Retina (tissue), 1 donor: ENCODE measurements around the gene GPS1.
"Not testable (repeated sequence)": the region's sequence is repeated elsewhere in the genome, so short reads cannot be mapped to it uniquely, and the experiment has no call there.

Source experiments
- DNase-seq: peaks from one replicate; pipeline ENCODE4 v3.0.0-alpha.2; 2016

The GPS1 gene

DNA sequence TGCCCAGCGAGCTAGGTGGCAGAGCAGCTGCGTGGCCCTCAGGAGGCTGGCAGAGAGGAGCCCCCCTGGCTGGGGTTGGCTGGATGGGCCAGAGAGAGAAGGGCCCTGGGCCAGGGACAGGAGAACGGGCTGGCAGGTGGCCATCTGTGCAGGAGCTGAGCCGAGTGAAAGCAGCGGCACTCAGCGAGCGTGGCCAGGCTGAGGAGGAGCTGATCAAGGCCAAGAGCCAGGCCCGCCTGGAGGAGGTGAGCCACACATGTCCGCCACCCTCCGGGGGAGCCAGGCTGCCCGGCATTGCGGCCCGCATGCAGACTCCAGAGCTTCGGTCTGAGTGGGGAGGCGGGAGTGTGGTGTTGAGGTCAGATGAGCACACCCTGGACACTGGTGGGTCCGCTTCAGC is 22.3 kb upstream of the GPS1 start:
- no peak for DNase-seq

DNA sequence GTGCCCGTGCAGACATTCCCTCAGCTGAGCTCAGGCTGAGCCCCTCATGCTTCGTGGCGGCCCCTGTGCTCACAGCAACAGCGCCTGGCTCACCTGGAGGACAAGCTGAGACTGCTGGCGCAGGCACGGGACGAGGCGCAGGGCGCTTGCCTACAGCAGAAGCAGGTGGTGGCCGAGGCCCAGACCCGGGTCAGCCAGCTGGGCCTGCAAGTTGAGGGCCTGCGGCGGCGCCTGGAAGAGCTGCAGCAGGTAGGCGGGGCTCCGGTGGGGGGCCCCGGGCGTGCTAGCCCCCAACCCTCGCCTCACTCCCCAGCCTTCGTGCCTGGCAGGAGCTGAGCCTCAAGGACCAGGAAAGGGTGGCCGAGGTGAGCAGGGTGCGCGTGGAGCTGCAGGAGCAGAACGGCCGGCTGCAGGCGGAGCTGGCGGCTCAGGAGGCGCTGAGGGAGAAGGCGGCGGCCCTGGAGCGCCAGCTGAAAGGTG is 21.7 kb upstream of the GPS1 start:
- no peak for DNase-seq

DNA sequence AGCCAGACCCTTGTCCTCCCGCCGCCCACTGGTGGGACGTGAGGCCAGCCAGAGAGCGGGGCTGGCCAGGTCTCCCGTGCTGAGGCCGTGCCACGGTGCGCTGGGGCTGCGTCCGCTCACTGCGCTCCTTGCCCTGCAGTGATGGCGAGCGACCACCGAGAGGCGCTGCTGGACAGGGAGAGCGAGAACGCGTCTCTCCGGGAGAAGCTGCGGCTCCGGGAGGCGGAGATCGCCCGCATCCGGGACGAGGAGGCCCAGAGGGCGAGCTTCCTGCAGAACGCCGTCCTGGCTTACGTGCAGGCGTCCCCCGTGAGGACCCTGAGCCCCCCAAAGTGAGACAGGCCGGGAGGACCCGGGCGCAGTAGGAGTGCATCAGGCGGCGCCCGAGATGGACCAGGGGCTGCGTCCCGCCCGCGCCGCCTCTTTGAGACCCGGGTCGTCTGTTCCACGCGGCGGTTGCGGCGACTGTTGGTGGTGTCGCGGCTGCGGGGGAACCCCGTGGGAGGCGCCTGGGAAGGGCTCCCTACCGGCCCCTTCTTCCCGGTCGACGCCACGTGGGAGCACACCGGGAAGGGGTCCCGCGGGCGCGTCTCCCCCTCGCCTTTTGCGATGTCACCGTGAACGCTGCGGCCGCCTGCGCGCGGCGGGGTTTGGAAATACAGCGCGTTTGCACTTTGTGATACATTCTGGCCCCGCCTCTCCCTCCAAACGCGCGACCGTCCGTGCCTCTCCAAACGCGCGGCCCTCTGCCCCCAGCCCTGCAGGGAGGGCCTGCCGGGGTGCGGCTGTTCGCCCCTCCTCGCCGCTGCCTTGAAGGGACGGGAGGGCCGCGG is 21.0 kb upstream of the GPS1 start:
- peak; percentile 94 for DNase-seq

DNA sequence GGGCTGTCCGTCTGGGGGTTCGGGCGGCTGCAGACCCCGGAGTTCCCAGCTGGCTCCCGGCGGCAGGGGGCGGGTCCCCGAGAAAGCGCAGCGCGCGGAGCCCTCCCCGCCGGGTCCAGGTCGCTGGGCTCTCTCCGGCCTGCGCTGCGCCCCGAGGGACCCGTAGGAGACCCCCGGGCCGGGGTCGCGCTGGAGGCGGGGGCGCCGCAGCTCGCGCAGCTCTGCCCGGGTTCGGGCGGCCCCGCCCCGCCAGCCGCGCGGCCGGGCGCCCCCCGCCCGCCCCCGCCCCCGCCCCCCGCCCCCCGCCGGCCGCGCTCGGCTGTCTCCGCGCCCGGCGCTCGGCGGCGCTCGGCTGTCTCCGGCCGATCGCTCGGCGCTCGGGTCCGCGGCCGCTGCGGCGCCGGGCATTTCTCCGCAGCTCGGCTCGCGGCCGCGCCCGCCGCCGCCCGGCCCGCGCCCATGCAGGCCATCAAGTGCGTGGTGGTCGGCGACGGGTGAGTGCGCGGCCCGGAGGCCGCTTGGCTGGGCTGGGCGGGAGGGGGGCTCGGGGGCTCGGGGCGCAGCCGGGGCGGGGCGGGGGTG is 20.3 kb upstream of the GPS1 start, which contains the start of gene RAC3:
RAC3 (plus strand) TSS at position 376 of the 582 bp plus-strand sequence; CDS start at position 460, 84 bp downstream.
- no peak for DNase-seq

DNA sequence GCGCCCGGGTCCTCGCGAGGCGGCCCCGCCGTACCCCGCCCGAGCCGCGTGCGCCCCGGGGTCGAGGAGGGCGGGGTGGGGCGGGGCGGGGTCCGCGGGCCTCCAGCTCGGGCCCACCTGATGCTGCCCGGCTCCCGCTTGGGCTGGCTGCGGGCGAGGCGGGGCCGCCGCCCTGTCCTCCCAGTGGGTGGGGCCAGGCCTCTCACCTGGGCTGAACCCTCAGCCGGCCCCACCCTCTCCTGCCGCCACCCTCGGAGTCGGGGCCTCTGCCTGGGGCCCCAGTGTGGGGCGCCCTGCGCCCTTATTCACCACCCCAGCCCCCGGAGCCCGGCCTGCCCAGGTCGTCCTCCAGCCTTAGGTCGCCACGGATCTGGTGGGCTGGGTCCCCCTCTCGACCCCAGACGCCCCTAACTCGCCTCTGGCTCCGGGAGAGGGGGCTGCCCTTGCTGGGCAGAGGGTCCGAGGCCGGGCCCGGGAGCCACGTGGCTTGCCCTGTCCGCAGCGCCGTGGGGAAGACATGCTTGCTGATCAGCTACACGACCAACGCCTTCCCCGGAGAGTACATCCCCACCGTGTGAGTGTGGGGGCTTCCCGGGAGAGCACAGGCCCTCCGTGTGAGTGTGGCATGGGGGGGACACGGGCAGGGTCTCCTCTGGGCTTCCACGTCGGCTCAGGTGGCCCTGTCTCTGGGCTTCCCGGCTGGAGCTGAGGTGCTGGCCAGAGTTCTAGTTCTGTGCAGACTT is 19.6 kb upstream of the GPS1 start:
- DNase-seq, result no peak

DNA sequence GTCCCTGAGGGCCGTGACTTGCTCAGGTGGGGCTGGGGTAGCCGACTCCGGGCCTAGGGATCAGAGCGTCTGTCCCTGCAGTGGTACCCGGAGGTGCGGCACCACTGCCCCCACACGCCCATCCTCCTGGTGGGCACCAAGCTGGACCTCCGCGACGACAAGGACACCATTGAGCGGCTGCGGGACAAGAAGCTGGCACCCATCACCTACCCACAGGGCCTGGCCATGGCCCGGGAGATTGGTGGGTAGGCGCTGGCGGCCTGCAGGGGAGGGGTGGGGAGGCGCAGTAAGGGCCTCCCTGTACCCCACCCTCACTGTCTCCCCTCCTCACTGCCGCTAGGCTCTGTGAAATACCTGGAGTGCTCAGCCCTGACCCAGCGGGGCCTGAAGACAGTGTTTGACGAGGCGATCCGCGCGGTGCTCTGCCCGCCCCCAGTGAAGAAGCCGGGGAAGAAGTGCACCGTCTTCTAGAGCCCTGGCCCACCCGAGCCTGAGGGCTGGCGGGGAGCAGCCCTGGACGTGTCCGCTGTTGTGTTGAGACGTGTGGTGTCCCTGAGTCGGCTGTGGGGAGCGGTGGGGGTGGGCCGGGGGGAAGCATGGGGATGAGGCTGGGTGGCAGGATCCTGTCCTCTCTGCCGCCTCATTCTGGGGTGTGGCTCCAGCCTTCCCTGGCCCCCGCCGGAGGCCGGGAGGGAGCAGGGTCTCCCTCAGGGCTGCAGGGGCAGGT is 18.2 kb upstream of the GPS1 start:
- no peak for DNase-seq

DNA sequence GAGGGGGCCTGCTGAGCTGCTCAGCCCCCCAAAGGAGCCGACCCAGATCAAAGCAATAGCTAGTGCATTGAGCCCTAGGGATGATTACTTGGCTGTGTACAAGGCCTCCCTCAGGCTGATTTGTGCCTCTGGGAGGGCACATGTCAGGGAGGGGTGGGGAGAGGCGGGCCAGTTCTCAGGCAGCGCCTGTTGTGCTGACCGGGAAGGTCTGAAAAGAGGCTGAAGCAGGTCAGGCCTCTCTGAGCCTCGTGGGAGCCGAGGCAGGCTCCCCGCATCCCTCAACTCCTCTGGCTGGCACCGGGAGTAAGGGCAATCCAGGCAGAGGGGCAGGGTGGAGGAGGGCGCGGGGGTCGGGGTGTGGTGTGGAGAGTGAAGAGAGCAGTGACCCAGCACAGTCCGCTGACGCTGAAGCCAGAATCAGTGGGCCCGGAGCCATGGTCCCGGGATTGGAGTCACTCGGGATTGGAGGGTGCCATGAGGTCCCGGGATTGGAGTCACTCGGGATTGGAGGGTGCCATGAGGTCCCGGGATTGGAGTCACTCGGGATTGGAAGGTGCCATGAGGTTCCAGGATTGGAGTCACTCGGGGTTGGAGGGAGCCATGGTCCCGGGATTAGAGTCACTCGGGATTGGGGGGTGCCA is 17.2 kb upstream of the GPS1 start:
- DNase-seq, result no peak

DNA sequence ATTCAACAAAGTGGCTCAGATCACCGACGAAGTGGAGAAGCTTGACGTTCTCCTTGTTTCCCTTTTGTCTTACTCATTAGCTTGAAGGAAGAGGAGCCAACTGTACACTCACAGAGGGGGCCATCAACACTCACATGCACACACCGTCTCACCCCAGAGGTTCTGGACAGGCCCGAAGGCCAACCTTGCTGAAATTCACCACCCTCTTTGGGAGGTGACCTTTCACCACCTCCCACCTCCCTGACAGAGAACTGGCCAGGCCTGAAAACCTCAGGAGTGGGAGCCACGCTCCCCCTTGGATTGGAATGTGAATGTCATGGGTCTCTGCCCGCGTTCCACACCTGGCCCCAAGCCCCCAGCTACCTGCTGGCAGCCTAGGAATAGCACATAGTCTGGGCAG is 16.2 kb upstream of the GPS1 start:
- DNase-seq, result no peak

DNA sequence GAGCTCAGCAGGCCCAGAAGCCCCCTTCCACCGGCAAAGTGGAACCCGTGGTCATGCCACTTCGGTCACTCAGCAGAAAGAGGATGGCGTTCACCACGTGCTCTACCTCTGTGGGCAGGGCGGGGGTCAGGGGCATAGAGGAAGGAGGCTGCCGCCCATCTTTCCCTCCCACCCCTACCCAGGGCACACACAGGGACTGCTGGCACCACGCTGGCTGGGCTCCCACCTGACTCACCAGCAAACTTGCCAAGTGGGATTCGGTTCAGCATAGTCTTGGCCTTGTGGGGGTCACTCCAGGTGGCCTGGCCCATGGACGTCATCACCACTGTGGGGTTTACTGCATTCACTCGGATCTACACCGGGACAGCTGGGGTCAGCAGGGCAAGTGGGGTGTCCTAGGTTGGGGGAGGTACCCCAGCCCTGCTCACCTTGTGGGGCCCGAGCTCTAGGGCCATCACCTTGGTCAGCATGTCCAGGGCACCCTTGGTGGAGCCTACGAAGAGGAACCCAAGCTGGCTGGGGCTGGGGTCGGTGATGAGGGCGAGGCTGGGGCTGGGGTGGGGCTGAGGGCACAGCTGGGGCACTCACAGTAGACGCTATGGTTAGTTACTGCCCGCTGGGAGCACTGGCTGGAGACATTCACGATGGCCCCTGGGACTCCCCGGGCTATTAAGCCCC is 15.6 kb upstream of the GPS1 start:
- DNase-seq, result no peak

DNA sequence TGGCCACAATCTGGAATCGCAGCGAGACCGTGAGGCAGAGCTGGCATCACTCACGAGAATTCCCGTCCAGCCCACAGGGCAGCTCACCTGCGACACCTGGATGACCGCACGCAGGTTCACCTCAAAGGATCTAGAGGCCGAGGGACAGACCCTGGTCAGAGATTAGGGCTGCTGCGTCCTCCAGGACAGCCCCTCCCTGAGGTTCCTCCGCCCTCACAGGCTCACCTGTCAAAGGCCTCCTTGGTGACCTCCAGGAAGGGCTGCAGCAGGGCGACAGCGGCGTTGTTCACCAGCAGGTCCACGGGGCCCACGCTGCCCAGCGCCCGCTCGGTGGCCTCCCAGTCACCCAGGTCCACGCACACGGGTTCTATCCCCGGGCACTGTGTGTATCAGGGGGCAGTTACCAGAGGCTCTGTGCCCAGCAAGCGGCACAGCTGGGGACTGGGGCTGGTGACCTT is 15.0 kb upstream of the GPS1 start:
- no peak for DNase-seq

DNA sequence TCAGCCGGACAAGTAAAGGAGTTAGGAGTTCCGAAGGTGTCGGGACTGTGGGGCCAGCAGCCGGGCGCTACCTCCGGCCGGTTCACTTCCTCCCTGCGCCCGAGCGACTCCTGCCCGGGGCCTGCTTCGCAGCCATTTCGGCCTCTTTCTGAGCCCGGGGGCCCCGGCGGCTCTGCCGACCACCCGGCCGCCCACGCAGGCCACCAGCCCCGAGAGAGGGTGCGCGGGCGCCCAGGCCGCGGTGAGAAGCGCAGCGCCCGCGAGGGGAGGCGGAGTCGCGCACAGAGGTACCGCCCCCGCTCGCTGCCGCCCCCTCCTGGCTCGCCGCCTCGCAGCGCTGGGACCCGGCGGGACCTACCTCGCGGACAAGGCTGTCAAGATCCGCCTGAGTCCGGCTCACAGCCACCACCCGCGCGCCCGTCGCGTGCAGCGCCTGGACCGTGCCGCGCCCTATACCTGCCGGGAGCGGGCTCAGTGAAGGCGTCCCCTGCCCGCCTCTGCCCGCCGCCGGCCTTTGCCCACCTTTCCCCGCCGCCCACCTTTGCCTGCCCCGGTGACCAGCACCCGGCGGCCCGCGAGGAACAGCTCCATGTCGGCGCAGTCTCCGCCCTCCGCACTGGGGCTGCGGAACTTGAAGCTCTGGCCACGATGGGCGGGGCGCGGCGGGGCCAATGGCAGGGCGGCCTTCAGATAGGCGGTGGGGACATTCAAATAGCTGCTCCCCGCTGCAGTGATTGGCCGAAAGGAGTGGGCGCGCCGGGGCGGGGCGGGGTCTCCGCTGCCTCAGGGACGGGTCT is 14.4 kb upstream of the GPS1 start, which contains the start of gene DCXR:
DCXR (minus strand) TSS at position 606 of the 797 bp plus-strand sequence; CDS start at position 591, 15 bp downstream.
- peak; percentile 98 for DNase-seq

DNA sequence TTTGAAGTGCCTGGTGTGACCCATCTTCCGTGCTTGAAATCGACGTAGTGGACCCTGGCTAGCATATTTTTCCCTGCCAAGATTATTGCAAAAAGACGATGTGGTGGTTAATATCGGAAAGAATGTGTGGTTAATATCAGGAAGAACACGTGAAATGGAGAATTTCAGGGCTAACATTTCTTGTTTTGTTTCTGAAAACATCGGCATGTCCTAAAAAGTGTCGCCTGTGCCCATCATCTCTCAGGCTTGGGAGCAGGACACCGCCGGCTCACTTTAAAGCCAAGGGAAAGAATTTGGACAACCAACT is 13.9 kb upstream of the GPS1 start:
- DNase-seq, result no peak

DNA sequence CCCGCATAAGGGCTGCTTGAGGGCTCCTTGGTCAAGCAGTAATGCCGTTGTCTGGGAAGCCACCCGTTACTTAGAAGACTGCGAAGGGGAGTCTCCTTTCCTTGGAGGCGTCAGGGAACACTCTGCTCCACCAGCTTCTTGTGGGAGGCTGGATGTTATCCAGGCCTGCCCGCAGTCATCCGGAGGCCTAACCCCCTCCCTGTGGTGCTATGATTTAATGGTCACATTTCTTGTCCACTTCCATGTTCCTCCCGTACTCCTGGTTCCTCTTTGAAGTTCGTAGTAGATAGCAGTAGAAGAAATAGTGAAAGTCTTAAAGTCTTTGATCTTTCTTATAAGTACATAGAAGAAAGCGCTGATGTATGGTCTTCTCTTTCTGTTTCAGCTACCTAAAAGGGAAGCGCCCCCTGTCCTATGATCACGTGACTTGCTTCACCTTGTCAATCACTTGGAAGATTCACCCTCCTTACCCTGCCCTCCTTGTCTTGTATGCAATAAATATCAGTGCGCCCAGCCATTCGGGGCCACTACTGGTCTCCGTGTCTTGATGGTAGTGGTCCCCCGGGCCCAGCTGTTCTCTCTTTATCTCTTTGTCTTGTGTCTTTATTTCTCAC is 12.8 kb upstream of the GPS1 start:
- not testable (repeated sequence) for DNase-seq

DNA sequence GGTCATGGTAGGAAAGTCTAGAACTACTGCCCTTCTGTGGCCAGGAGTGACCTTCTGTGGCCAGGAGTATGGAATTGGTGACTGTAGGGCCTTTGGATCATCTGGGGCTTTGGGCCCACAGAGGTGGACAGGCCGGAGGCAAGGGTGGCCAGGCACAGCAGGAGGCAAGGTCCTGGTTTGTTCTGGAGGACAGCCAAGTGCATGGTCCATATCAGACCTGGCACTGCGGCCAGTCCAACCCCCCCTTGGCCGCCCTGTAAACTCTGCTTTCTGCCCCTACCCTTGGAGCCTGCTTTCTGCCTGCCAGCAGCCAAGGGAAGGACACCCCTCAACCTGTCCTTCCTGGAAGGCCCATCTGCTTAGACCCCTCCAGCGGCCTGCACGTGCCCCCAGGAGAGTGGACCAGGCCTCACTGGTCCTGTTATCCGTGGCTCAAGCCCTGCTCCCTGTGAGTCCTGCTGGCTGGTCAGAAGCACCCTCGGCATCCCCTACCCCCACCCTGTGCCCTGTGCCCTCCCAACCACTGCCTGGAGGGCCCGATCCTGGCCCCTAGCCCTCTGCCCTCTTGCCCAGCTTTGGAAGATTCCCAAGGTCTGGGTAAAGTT is 11.9 kb upstream of the GPS1 start:
- no peak for DNase-seq

DNA sequence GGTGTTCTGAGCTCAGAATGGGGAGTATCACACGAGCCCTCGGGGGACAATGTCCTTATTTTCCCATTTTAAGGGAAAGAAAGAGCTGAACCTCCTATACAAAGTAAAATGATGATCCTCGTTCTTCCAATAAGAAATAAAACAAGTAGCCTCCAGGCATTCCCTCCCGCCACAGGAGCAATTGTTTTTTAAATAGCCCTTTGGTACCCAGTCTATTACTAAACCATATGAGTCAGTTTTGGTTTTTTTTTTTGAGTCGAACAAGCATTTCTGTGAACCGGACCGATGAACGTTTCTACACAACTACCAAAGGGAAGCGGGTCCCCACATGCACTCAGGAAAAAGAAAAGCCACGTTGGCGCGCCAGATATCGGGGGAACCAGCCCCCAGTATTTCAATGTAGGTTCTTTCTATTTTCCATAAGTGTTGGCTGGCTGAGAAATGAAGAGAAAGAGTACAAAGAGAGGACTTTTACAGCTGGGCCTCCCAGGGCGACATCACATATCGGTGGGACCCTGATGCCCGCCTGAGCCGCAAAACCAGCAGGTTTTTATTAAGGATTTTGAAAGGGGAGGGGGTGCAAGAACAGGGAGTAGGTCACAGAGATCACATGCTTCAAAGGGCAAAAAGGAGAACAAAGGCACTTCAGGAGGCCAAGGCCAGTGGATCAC is 10.4 kb upstream of the GPS1 start:
- no peak for DNase-seq

DNA sequence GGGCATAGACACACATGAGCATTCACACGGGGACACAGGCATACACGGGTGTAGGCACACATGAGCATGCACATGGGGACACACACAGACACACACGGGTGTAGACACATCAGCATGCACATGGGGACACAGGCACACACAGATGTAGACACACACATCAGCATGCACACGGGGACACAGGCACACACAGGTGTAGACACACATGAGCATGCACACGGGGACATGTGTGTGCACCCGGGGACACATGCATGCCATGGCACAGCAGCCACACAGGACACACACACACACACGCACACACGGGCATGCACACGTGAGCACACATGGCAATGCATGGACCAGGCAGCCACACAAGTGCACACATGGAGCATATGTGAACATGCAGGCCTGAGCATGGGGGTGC is 9.0 kb upstream of the GPS1 start:
- no peak for DNase-seq

DNA sequence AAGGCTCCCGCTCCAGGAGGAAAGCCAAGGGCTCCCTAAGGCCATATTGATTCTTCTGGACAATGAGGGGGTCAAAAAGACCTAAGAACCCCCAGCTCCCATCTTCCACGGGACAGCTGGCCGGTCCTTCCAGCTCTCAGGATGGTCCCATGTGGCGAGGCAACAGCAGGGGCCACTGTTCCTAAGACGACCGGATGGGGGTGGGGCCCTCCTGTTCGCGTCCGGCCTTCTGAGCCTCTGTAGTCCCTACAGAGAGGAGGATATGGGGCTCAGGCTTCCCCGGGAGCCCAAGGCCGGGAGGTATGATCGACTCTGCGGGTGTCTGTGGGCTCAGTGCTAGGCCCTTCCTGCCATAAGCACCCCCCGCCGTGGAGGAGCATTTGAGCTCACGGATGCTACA is 8.2 kb upstream of the GPS1 start:
- DNase-seq, result no peak

DNA sequence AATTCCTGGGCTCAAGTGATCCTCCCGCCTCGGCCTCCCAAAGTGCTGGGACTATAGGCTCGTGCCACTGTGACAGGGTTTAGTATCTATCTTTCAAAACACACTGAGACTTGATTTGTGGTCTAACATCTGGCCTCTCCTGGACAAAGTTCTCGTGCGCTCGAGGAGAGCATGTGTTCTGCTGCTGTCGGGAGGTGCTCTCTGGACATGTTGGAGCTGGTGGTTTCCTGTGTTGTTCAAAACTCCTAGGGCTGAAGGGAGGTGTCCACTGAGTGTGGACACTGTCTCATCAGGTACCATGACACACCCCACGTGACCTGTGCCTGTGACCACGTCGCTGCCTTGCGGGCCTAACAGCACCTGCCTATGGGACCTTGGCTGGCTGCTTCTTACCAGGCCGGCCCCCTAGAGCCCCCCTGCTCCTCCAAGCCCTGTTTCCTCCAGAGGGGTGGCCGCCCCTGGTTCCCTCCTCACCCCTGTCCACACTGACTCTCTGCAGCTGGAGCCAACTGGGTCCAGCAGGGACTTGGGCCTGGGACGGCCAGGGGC is 5.7 kb upstream of the GPS1 start:
- DNase-seq, result no peak

DNA sequence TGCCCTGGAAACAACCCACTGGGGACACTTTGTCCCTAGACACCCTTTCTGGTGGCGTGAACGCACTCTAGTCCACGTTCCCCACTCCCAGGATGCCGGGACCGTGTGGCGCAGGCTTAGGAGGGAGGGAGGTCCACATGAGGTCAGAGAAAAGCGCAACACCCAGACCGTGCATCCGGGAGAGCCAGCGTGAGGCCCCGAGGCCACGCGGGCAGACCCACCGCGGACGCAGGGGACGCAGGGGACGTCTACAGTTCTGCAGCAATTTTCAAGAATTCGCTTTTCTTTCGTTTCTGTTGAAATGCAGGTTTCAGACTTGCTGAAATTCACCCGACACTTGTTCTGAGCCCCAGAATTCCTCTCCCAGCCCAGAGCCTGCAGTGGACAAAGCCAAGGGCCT is 4.8 kb upstream of the GPS1 start:
- DNase-seq, result no peak
